ENCODE results near the gene TSPAN9. TPM values are rescaled to one million over a fixed set of nuclear protein-coding genes. Genes with fewer than 3 reads are reported as not detected.

TSPAN9 gene
- total and polyA plus RNA-seq, 2 experiments from 2014 or later: 6.0 to 31.5 TPM

DNA sequence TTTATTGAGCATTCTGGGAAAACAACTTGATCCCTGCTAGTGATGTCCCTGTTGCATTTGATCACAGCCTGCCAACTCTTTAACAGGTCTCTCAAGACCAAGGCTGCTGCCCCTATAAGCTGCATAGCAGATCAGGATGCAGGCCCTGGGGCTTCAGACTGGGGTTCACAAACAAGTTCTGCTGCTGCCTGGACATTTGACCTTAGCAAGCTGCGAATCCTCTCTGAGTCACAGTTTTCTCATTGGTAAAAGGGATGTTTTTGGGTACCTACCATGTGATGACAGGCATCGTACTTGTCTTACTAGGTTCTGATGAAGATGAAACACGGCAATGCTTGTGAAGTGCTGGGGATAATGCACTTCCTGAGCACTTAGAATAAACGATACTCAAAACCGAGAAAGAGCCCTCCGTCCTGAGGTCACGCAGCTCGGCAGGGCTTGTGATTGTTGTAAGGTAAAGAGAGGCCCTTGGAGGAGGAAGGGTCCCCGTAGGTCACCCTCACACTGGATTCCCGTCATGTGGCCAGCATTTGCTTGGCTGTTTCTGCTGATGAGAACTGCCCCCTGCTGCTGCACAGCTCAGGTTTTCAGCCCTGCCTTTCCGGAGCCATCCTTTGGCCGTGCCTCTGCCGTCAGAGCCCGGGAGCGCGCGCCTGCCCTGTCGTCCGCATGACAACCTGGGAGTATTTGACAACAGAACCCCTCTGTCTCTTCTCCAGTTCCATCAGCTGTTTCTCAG, 39.1 kb downstream of the TSPAN9 start (continued):
- no peak for TF ChIP-seq ZNF462 (CRISPR knock-in tag; IDR thresholded peaks at IDR 0.05)
- no peak for TF ChIP-seq ETS1 (IDR thresholded peaks at IDR 0.05)
- no peak for TF ChIP-seq EZH2 (IDR thresholded peaks at IDR 0.05; ENCODE audit: low read depth, unreplicated experiment)
- TF ChIP-seq CTCF (conservative IDR thresholded peaks at IDR 0.05; ENCODE audit: low read depth in 2 of 2): no peak
- TF ChIP-seq ZNF114 (CRISPR knock-in tag; IDR thresholded peaks at IDR 0.05): no peak
